ENCODE measurements around the gene SNN. TPM values are rescaled to one million over a fixed set of nuclear protein-coding genes. Genes with fewer than 3 reads are reported as not detected.

SNN gene
- total and polyA plus RNA-seq, 2 of the 4 experiments (the other 2 are of a cell fraction), result 10.0 to 13.0 TPM

DNA sequence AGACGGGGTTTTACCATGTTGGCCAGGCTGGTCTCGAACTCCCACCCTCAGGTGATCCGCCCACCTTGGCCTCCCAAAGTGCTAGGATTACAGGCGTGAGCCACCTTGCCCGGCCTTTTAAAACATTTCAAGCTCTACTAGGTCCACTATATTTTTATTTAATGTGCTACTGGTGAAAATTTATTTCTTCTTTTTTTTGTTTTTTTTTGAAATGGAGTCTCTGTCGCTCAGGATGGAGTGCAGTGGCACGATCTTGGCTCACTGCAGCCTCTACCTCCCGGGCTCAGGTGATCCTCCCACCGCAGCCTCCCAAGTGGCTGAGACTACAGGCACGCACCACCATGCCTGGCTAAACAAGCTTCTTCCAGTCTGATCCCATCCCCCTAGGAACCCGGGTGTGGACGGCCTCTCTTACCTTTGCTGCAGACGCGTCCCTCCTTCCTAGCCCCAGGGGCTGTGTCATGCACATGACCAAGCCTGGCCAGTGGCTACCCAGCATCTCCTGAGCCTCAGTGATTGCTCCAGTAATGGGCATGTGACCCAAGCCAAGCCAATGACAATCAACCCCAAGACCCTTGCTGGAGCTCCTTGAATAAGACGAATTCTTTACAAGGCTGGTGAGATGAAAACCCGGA, 41.5 kb upstream of the SNN start:
- peak overlapping the region; percentile 15; the same call in 1 of the 3 replicates for H2BK15ac ChIP-seq (ENCODE audit: low read depth, low read length)
- 0 out of 2 replicates have a peak overlapping the region, but pooled peaks have one; percentile 21 for H3K14ac ChIP-seq (replicated peaks; ENCODE audit: low read depth, low read length)
- no peaks in the 10 kb centered on the region for H3K9me3 ChIP-seq (ENCODE audit: control insufficient read depth, insufficient read depth, low read length)
- H2BK120ac ChIP-seq (ENCODE audit: low read depth, low read length), result peak overlapping the region; percentile 58; the same call in 1 of the 2 replicates
- peak overlapping the region; percentile 10 for H4K91ac ChIP-seq (ENCODE audit: insufficient read depth, low read depth, low read length)
- no peak for ATAC-seq (ENCODE audit: low read depth)
- dilution Hi-C loops (cut with HindIII; ENCODE audit: low sequenced_read_pairs, unreplicated experiment) (no loop called here), intact Hi-C loops (cut with micrococcal nuclease) (no loop called here), in situ Hi-C loops (cut with MboI; ENCODE audit: low sequenced_read_pairs) (loop anchor here (5.0 kb wide), 1 partner anchor 34 kb away; no protein-coding TSS in a partner anchor)
- H3K36me3 ChIP-seq (ENCODE audit: control insufficient read depth, insufficient read depth, low read length), result no peaks in the 10 kb centered on the region
- POLR2A ChIA-PET (ENCODE audit: unreplicated experiment), result no interaction called here
- H2AK9ac ChIP-seq (replicated peaks; ENCODE audit: low read depth, low read length, poor library complexity), result no peak overlapping the region
- no peaks in the 10 kb centered on the region for H3K27me3 ChIP-seq (ENCODE audit: control insufficient read depth, insufficient read depth, low read length)
- CTCF ChIA-PET, result interaction anchor here (0.8 kb wide), 1 partner anchor 10 kb away, joined by 3 read pairs; no protein-coding TSS in a partner anchor
- H3K9me1 ChIP-seq (ENCODE audit: insufficient read depth, low read length), result peaks cover 4% of the 10 kb centered on the region
- no peak overlapping the region for H2AFZ ChIP-seq (replicated peaks; ENCODE audit: low read length, poor library complexity)
- no peak overlapping the region for H3K4me3 ChIP-seq (ENCODE audit: insufficient read depth, low read depth, low read length)
- H2AK5ac ChIP-seq (ENCODE audit: low read depth, low read length), result peak overlapping the region; percentile 5; the same call in 1 of the 2 replicates
- H3K18ac ChIP-seq (ENCODE audit: low read depth, low read length), result peak overlapping the region; percentile 67; the same call in 1 of the 2 replicates
- H2BK20ac ChIP-seq (ENCODE audit: low read depth, low read length), result peak overlapping the region; percentile 61; the same call in 1 of the 2 replicates
- no peak overlapping the region for H3K27ac ChIP-seq (ENCODE audit: insufficient read depth, low read length)
- no peak for TF ChIP-seq BHLHE40 (IDR thresholded peaks at IDR 0.05; ENCODE audit: low read depth, low read length)
- DNase-seq, result no peak
- H4K20me1 ChIP-seq (ENCODE audit: insufficient read depth, low read length), result no peaks in the 10 kb centered on the region
- H3K4me1 ChIP-seq (ENCODE audit: control insufficient read depth, insufficient read depth, low read length), result peaks cover 22% of the 10 kb centered on the region
- BruUV-seq (replicated peaks), result no TSS peak
- H3K4ac ChIP-seq (ENCODE audit: low read depth, low read length), result 0 out of 2 replicates have a peak overlapping the region, but pooled peaks have one; percentile 12
- no peak overlapping the region for H4K5ac ChIP-seq (ENCODE audit: low read depth, low read length)
- no peak overlapping the region for H3K9ac ChIP-seq (ENCODE audit: low read depth, low read length)
- H3K79me1 ChIP-seq (ENCODE audit: low read depth in 1 of 2, low read length in 2 of 2), result no peaks in the 10 kb centered on the region
- no peak overlapping the region for H3K23ac ChIP-seq (ENCODE audit: low read depth, low read length)
- no peak overlapping the region for H3K4me2 ChIP-seq (ENCODE audit: low read depth, low read length)
- H4K8ac ChIP-seq (ENCODE audit: low read depth in 2 of 2, low read length in 2 of 2), result no peak overlapping the region; a peak in 1 of 4 replicates
- H3K56ac ChIP-seq (ENCODE audit: extremely low read depth, insufficient read depth, low read length), result no peak overlapping the region
- H2BK5ac ChIP-seq (ENCODE audit: low read depth, low read length, poor library complexity, severe bottlenecking), result no peak overlapping the region
- WGBS, 2 experiments (ENCODE audit: extremely low coverage in 2 of 2, insufficient read length in 1 of 2), result 91% methylated on average over 6 of the region's 16 CpGs; no CpG with 5 or more reads in 1 of the 2 experiments
